H9 (cell line): ENCODE results near the gene PBX4. TPM values are rescaled to one million over a fixed set of nuclear protein-coding genes. Genes with fewer than 3 reads are reported as not detected.

Source experiments
- DNase-seq: peaks from one replicate; pipeline ENCODE4 v3.0.0-alpha.2; 2017
- H2AFZ ChIP-seq: one replicate; pipeline ENCODE4 v1.6.1; 2013; ENCODE audit warnings: mild to moderate bottlenecking, low read length, control low read depth, moderate library complexity
- H2AK5ac ChIP-seq: 2 replicates; pipeline ENCODE4 v1.6.1; 2013; ENCODE audit warnings: low read length, control low read depth, mixed read lengths; ENCODE audit not compliant: insufficient read length
- H2BK120ac ChIP-seq: one replicate; pipeline ENCODE4 v1.6.1; 2013; ENCODE audit warnings: low read depth, mild to moderate bottlenecking, low read length, control low read depth, inconsistent platforms; ENCODE audit not compliant: poor library complexity, severe bottlenecking
- H2BK12ac ChIP-seq: 2 replicates; pipeline ENCODE4 v1.6.1; 2013; ENCODE audit warnings: low read length, control low read depth, mixed read lengths, low read depth; ENCODE audit not compliant: insufficient read length
- H2BK15ac ChIP-seq: 2 replicates; pipeline ENCODE4 v1.6.1; 2013; ENCODE audit warnings: low read depth, low read length, control low read depth
- H2BK20ac ChIP-seq: one replicate; pipeline ENCODE4 v1.6.1; 2013; ENCODE audit warnings: low read depth, mild to moderate bottlenecking, low read length, control low read depth, inconsistent platforms; ENCODE audit not compliant: poor library complexity, severe bottlenecking
- H2BK5ac ChIP-seq: 2 replicates; pipeline ENCODE4 v1.6.1; 2013; ENCODE audit warnings: low read length, control low read depth, mixed read lengths; ENCODE audit not compliant: insufficient read length
- H3K14ac ChIP-seq: 2 replicates; pipeline ENCODE4 v1.6.1; 2013; ENCODE audit warnings: low read length, control low read depth; ENCODE audit not compliant: insufficient read depth
- H3K18ac ChIP-seq: 2 replicates; pipeline ENCODE4 v1.6.1; 2013; ENCODE audit warnings: low read depth, mild to moderate bottlenecking, mixed read lengths, low read length, control low read depth; ENCODE audit not compliant: insufficient read length
- H3K23ac ChIP-seq: 2 replicates; pipeline ENCODE4 v1.6.1; 2013; ENCODE audit warnings: low read length, control low read depth, mixed read lengths, low read depth; ENCODE audit not compliant: insufficient read length
- H3K23me2 ChIP-seq: 2 replicates; pipeline ENCODE4 v1.6.1; 2013; ENCODE audit warnings: low read depth, mild to moderate bottlenecking, mixed read lengths, low read length, control low read depth; ENCODE audit not compliant: insufficient read length, poor library complexity, severe bottlenecking
- H3K27ac ChIP-seq: 2 replicates; pipeline ENCODE4 v1.5.1; 2013; ENCODE audit warnings: low read length, control low read depth, mixed read lengths, low read depth; ENCODE audit not compliant: insufficient read length
- H3K27me3 ChIP-seq: 2 replicates; pipeline ENCODE4 v1.6.1; 2013; ENCODE audit warnings: low read length, control low read depth, inconsistent platforms; ENCODE audit not compliant: insufficient read depth
- H3K4ac ChIP-seq: 2 replicates; pipeline ENCODE4 v1.6.1; 2013; ENCODE audit warnings: low read depth, mild to moderate bottlenecking, control low read depth, inconsistent platforms, low read length, moderate library complexity
- H3K4me1 ChIP-seq: 2 replicates; pipeline ENCODE4 v1.6.1; 2013; ENCODE audit warnings: low read length, control low read depth, inconsistent platforms; ENCODE audit not compliant: insufficient read depth
- H3K4me2 ChIP-seq: 2 replicates; pipeline ENCODE4 v1.6.1; 2013; ENCODE audit warnings: low read length, control low read depth, mixed read lengths; ENCODE audit not compliant: insufficient read length, insufficient read depth
- H3K56ac ChIP-seq: 2 replicates; pipeline ENCODE4 v1.6.1; 2013; ENCODE audit warnings: low read depth, mild to moderate bottlenecking, mixed read lengths, low read length, control low read depth; ENCODE audit not compliant: insufficient read length
- H3K79me1 ChIP-seq: 2 replicates; pipeline ENCODE4 v1.6.1; 2013; ENCODE audit warnings: low read depth, mild to moderate bottlenecking, moderate library complexity, low read length, control low read depth, inconsistent platforms; ENCODE audit not compliant: insufficient read depth, poor library complexity, severe bottlenecking
- H3K79me2 ChIP-seq: 2 replicates; pipeline ENCODE4 v1.6.1; 2013; ENCODE audit warnings: low read length, control low read depth, inconsistent platforms; ENCODE audit not compliant: insufficient read depth
- H3K9ac ChIP-seq: 2 replicates; pipeline ENCODE4 v1.6.1; 2013; ENCODE audit warnings: low read length, control low read depth, mixed read lengths; ENCODE audit not compliant: insufficient read length; ENCODE audit errors: extremely low read depth
- H3K9me3 ChIP-seq: one replicate; pipeline ENCODE4 v1.6.1; 2013; ENCODE audit warnings: low read depth, low read length, inconsistent platforms; ENCODE audit not compliant: control insufficient read depth
- H3T11ph ChIP-seq: one replicate; pipeline ENCODE4 v1.6.1; 2013; ENCODE audit warnings: mild to moderate bottlenecking, low read length, control low read depth, inconsistent platforms
- H4K20me1 ChIP-seq: one replicate; pipeline ENCODE4 v1.6.1; 2013; ENCODE audit not compliant: control insufficient read depth, insufficient read length, insufficient read depth
- H4K5ac ChIP-seq: 2 replicates; pipeline ENCODE4 v1.6.1; 2013; ENCODE audit warnings: low read depth, mild to moderate bottlenecking, mixed read lengths, low read length, control low read depth; ENCODE audit not compliant: insufficient read length
- H4K8ac ChIP-seq: replicated peaks from 2 replicates; pipeline ENCODE4 v1.6.1; 2013; ENCODE audit warnings: low read length, control low read depth, mixed read lengths, low read depth; ENCODE audit not compliant: insufficient read length
- H4K91ac ChIP-seq: 2 replicates; pipeline ENCODE4 v1.6.1; 2013; ENCODE audit warnings: low read depth, mild to moderate bottlenecking, moderate library complexity, mixed read lengths, low read length, control low read depth; ENCODE audit not compliant: insufficient read length
- H3K27ac Mint-ChIP-seq, 3 experiments: 2 replicates in 2 of 3; 3 replicates in 1 of 3; pipeline ENCODE4 v1.8.0; 2020 to 2021; ENCODE audit warnings: mixed read lengths in 3 of 3, mild to moderate bottlenecking in 1 of 3, moderate library complexity in 1 of 3
- H3K27me3 Mint-ChIP-seq: 2 replicates; pipeline ENCODE4 v1.8.0; 2021; ENCODE audit warnings: low read depth, mild to moderate bottlenecking, moderate library complexity, mixed read lengths
- H3K36me3 Mint-ChIP-seq, 3 experiments: 2 replicates in 2 of 3; 3 replicates in 1 of 3; pipeline ENCODE4 v1.8.0; 2020 to 2021; ENCODE audit warnings: low read depth in 3 of 3, mixed read lengths in 3 of 3; ENCODE audit not compliant: insufficient read depth in 1 of 3
- H3K4me1 Mint-ChIP-seq, 2 experiments: 2 replicates each; pipeline ENCODE4 v1.8.0; 2020; ENCODE audit warnings: mixed read lengths in 2 of 2
- H3K4me3 Mint-ChIP-seq, 2 experiments: 2 replicates in 1 of 2; 3 replicates in 1 of 2; pipeline ENCODE4 v1.8.0; 2020 to 2021; ENCODE audit warnings: mild to moderate bottlenecking in 2 of 2, mixed read lengths in 2 of 2, moderate library complexity in 1 of 2
- H3K9me3 Mint-ChIP-seq, 2 experiments: 2 replicates in 1 of 2; 3 replicates in 1 of 2; pipeline ENCODE4 v1.8.0; 2020; ENCODE audit warnings: mild to moderate bottlenecking in 2 of 2, mixed read lengths in 2 of 2, moderate library complexity in 1 of 2
- WGBS: extraction: QIAGEN DNeasy Blood & Tissue Kit; methylation state at CpG from one replicate; pipeline ENCODE4 v1.1.7; 2013; ENCODE audit warnings: missing lambda C conversion rate, low lambda C conversion rate, mixed read lengths; ENCODE audit not compliant: insufficient read length; ENCODE audit errors: extremely low coverage; 5-methylcytosine and 5-hydroxymethylcytosine counted together
- total RNA-seq: library from RNA; stranded (reverse); gene quantifications from 2 replicates; pipeline ENCODE4 v1.2.1, GENCODE V29; 2021
- TF ChIP-seq, protein P1 (sequence below): fragments of 200-600 bp; sonication (generic); conservative IDR thresholded peaks from 3 replicates; pipeline ENCODE4 v1.8.0; 2021; ENCODE audit warnings: antibody characterized with exemption, mild to moderate bottlenecking

Gene PBX4
- total RNA-seq, 1 experiment from 2014 or later = 3.3 TPM

DNA sequence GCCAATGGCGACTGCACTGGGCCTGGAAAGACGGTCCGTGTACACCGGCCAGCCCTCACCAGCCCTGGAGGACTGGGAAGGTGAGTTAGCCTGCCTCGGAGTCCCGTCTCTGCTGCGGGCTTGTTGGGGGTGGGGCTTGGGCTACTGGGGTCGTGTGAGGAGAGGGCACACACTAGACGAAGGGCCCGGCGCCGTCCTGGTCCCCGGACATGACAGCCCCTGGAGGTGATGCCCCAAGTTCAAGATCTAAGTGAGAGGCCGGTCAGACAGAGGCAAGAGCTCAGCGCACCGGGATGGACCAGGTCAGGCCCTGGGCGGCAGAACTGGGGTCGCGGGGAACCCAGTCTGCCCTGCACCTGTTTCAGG lies 78.8 kb downstream of the PBX4 start:
- Histone ChIP-seq H2BK12ac (no peak overlapping the region), H4K8ac (no peak overlapping the region), H3K23ac (no peak overlapping the region), H3K18ac (no peak overlapping the region), H3K9me3 (no peaks in the 10 kb centered on the region), H3K4me2 (no peak overlapping the region), H3K56ac (no peak overlapping the region), H3K4me1 (no peaks in the 10 kb centered on the region), H3K79me2 (no peaks in the 10 kb centered on the region), H3K79me1 (no peaks in the 10 kb centered on the region), H2BK120ac (no peak overlapping the region), H2AK5ac (no peak overlapping the region), H3K27me3 (peaks cover 2% of the 10 kb centered on the region; the same call in 1 of the 2 replicates), H2BK5ac (no peak overlapping the region), H2BK15ac (no peak overlapping the region), H3T11ph (no peak overlapping the region), H2AFZ (no peak overlapping the region), H4K20me1 (no peaks in the 10 kb centered on the region), H3K27ac (no peak overlapping the region), H4K5ac (no peak overlapping the region), H3K14ac (no peak overlapping the region), H2BK20ac (no peak overlapping the region), H4K91ac (no peak overlapping the region), H3K23me2 (peaks cover 14% of the 10 kb centered on the region), H3K4ac (no peak overlapping the region), H3K9ac (no peak overlapping the region)
- Mint-ChIP-seq H3K4me1 (peaks cover 7 to 15% of the 10 kb centered on the region in 2 experiments), H3K4me3 (no peak overlapping the region), H3K27ac (no peak overlapping the region), H3K36me3 (peaks cover 2 to 4% (median 2%) of the 10 kb centered on the region in 3 experiments; a peak in 4 of 7 replicates), H3K9me3 (no peaks in the 10 kb centered on the region; a peak in 1 of 5 replicates), H3K27me3 (peaks cover 25% of the 10 kb centered on the region)
- DNase-seq = peak; percentile 53
- TF ChIP-seq, protein P1, sequence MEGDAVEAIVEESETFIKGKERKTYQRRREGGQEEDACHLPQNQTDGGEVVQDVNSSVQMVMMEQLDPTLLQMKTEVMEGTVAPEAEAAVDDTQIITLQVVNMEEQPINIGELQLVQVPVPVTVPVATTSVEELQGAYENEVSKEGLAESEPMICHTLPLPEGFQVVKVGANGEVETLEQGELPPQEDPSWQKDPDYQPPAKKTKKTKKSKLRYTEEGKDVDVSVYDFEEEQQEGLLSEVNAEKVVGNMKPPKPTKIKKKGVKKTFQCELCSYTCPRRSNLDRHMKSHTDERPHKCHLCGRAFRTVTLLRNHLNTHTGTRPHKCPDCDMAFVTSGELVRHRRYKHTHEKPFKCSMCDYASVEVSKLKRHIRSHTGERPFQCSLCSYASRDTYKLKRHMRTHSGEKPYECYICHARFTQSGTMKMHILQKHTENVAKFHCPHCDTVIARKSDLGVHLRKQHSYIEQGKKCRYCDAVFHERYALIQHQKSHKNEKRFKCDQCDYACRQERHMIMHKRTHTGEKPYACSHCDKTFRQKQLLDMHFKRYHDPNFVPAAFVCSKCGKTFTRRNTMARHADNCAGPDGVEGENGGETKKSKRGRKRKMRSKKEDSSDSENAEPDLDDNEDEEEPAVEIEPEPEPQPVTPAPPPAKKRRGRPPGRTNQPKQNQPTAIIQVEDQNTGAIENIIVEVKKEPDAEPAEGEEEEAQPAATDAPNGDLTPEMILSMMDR = no peak
- WGBS = no CpG with 5 or more reads among the region's 19 CpGs
